Loucy (cell line): Measurements from ENCODE around the gene PEF1.

ENCODE experiments used
- H2AFZ ChIP-seq: fragments of 200-600 bp; sonication (generic); 2 replicates; pipeline ENCODE4 v1.6.0; 2016; ENCODE audit warnings: antibody characterized with exemption, mild to moderate bottlenecking, low read length, moderate library complexity
- H3F3A ChIP-seq: fragments of 200-600 bp; 2 replicates; pipeline ENCODE4 v1.6.0; 2016; ENCODE audit warnings: antibody characterized with exemption, low read depth, mild to moderate bottlenecking
- H3K27me3 ChIP-seq: fragments of 200-600 bp; sonication (generic); 2 replicates; pipeline ENCODE4 v1.6.1; 2014; ENCODE audit warnings: low read length, mild to moderate bottlenecking; ENCODE audit not compliant: insufficient read depth, poor library complexity, severe bottlenecking
- H3K36me3 ChIP-seq: fragments of 200-600 bp; sonication (generic); 2 replicates; pipeline ENCODE4 v1.6.1; 2016; ENCODE audit warnings: low read length; ENCODE audit not compliant: insufficient read depth
- H3K4me1 ChIP-seq: fragments of 200-600 bp; sonication (generic); 2 replicates; pipeline ENCODE4 v1.5.1; 2014; ENCODE audit warnings: low read length, mild to moderate bottlenecking; ENCODE audit not compliant: insufficient read depth, poor library complexity, severe bottlenecking
- H3K4me2 ChIP-seq: fragments of 200-600 bp; sonication (generic); 2 replicates; pipeline ENCODE4 v1.6.0; 2014; ENCODE audit warnings: antibody characterized with exemption, low read length, low read depth, mild to moderate bottlenecking; ENCODE audit not compliant: poor library complexity, severe bottlenecking
- H3K4me3 ChIP-seq: fragments of 200-600 bp; sonication (generic); 2 replicates; pipeline ENCODE4 v1.5.1; 2014; ENCODE audit warnings: low read length, mild to moderate bottlenecking, mixed read lengths; ENCODE audit not compliant: poor library complexity, severe bottlenecking
- H3K79me2 ChIP-seq: fragments of 200-600 bp; sonication (generic); 2 replicates; pipeline ENCODE4 v1.6.1; 2014; ENCODE audit warnings: low read length; ENCODE audit not compliant: insufficient read depth
- H3K9ac ChIP-seq: fragments of 200-600 bp; sonication (generic); 2 replicates; pipeline ENCODE4 v1.6.0; 2014; ENCODE audit warnings: mild to moderate bottlenecking, low read depth, low read length, moderate library complexity; ENCODE audit not compliant: poor library complexity, severe bottlenecking
- H3K9me2 ChIP-seq: fragments of 200-600 bp; sonication (generic); replicated peaks from 2 replicates; pipeline ENCODE4 v1.6.1; 2016; ENCODE audit warnings: low read depth, low read length, mixed read lengths
- H3K9me3 ChIP-seq: fragments of 200-600 bp; sonication (generic); 2 replicates; pipeline ENCODE4 v1.6.1; 2014; ENCODE audit warnings: mild to moderate bottlenecking, antibody characterized with exemption, low read length, low read depth; ENCODE audit not compliant: insufficient read depth
- H4K20me1 ChIP-seq: fragments of 200-600 bp; sonication (generic); 2 replicates; pipeline ENCODE4 v1.6.0; 2014; ENCODE audit warnings: antibody characterized with exemption, low read length, mild to moderate bottlenecking; ENCODE audit not compliant: insufficient read depth, poor library complexity, severe bottlenecking
- CTCF ChIP-seq: fragments of 200-600 bp; sonication (generic); conservative IDR thresholded peaks from 2 replicates; pipeline ENCODE4 v1.5.1; 2014; ENCODE audit warnings: mild to moderate bottlenecking, antibody characterized with exemption, low read length
- EZH2phosphoT487 ChIP-seq: fragments of 200-600 bp; IDR thresholded peaks from 2 replicates; pipeline ENCODE4 v1.6.1; 2018; ENCODE audit warnings: antibody characterized with exemption, mild to moderate bottlenecking, moderate library complexity, borderline replicate concordance

PEF1 gene

DNA sequence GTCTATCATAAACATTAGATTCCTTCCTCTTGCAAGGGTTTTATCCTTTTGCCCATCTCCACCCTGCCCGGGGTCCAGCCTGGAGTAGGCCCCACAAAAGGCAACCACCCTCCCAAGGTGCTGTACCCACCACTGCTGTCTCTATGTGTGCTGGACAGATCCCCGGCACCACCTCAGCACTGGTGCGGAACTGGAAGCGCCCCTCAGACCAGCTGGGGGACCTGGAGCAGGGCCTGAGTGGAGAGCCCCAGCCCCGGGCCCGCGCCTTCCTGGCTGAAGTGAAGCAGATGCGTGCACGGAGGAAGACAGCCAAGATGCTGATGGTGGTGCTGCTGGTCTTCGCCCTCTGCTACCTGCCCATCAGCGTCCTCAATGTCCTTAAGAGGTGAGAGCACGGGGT, 21.3 kb downstream of the PEF1 start:
- TF ChIP-seq CTCF (no peak), EZH2phosphoT487 (no peak)
- Histone ChIP-seq H3K4me3 (no peak overlapping the region), H3K79me2 (no peaks in the 10 kb centered on the region), H4K20me1 (no peaks in the 10 kb centered on the region), H3K27me3 (no peaks in the 10 kb centered on the region), H3K4me2 (no peak overlapping the region), H3F3A (no peaks in the 10 kb centered on the region), H3K9ac (no peak overlapping the region), H2AFZ (no peak overlapping the region), H3K36me3 (peaks cover 19% of the 10 kb centered on the region; the same call in 1 of the 2 replicates), H3K4me1 (no peaks in the 10 kb centered on the region), H3K9me3 (no peaks in the 10 kb centered on the region), H3K9me2 (no peaks in the 10 kb centered on the region)

DNA sequence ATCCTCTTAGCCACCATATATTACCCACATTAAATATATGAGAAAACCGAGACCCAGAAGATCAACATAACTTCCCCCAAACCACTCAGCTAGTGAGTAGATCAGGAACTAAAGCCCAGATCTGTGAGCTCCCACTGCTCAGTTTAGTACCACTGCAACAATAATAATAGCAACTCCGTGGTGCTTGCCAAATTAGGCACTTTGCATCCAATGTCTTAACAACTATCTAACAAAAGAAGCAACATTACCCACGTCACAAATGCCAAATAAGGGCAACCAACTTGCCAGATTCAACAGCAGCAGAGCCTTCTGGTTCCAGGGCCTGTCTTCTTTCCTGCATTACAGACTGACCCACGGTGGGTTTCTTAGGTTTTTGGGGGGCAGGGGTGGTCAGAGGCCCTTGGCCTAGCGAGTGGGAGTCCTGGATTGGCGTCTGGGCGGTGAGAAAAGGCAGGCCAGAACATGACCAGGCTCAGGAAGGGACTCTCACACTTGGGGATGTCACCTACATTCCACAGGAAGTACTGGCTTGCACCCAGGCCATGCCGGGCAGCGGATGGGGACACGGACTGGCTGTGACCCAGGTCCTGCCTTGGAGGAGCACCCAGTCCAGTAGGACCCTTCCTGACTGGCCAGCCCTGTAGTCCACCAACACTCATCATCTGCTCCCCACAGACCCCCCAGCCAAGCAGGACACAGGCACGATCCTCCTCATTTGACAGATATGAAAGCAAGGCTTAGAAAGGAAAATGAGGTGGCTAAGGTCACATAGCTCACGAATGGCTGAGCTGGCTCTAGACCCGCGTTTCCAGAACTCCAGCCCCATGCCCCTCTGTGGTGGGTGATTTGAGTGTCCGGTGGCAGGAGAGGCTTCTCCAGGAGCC, 22.6 kb downstream of the PEF1 start:
- no peak for TF ChIP-seq EZH2phosphoT487
- TF ChIP-seq CTCF = no peak
- no peaks in the 10 kb centered on the region for H3K79me2 ChIP-seq

GRCh38 chr1:31621498-31621820, 23.2 kb downstream of the PEF1 start:
- Histone ChIP-seq H3F3A (no peaks in the 10 kb centered on the region), H3K4me2 (no peak overlapping the region), H3K9me3 (no peaks in the 10 kb centered on the region), H3K9me2 (no peaks in the 10 kb centered on the region), H4K20me1 (no peaks in the 10 kb centered on the region), H3K4me1 (no peaks in the 10 kb centered on the region), H3K4me3 (no peak overlapping the region), H3K27me3 (no peaks in the 10 kb centered on the region), H3K9ac (no peak overlapping the region), H2AFZ (no peak overlapping the region), H3K36me3 (0 out of 2 replicates have a peak, but pooled peaks cover 5% of the 10 kb centered on the region), H3K79me2 (no peaks in the 10 kb centered on the region)
- no peak for TF ChIP-seq EZH2phosphoT487
- TF ChIP-seq CTCF = no peak

More for the DNA sequence above, 22.6 kb downstream of the PEF1 start:
- Histone ChIP-seq H3K9me3 (no peaks in the 10 kb centered on the region), H3F3A (no peaks in the 10 kb centered on the region), H3K9me2 (no peaks in the 10 kb centered on the region), H3K9ac (no peak overlapping the region), H3K4me3 (no peak overlapping the region), H3K27me3 (no peaks in the 10 kb centered on the region), H3K4me1 (no peaks in the 10 kb centered on the region), H4K20me1 (no peaks in the 10 kb centered on the region), H3K4me2 (no peak overlapping the region), H3K36me3 (peaks cover 6% of the 10 kb centered on the region; the same call in 1 of the 2 replicates), H2AFZ (no peak overlapping the region)
